HG03103 (cell line): ENCODE data around the gene TRAPPC10.

Source experiments
- ATAC-seq: cut with Tn5 transposase; IDR thresholded peaks from one replicate; pipeline ENCODE4 v1.9.1; 2021; ENCODE audit warnings: low read depth; ENCODE audit not compliant: unreplicated experiment

TRAPPC10 gene, protein sequence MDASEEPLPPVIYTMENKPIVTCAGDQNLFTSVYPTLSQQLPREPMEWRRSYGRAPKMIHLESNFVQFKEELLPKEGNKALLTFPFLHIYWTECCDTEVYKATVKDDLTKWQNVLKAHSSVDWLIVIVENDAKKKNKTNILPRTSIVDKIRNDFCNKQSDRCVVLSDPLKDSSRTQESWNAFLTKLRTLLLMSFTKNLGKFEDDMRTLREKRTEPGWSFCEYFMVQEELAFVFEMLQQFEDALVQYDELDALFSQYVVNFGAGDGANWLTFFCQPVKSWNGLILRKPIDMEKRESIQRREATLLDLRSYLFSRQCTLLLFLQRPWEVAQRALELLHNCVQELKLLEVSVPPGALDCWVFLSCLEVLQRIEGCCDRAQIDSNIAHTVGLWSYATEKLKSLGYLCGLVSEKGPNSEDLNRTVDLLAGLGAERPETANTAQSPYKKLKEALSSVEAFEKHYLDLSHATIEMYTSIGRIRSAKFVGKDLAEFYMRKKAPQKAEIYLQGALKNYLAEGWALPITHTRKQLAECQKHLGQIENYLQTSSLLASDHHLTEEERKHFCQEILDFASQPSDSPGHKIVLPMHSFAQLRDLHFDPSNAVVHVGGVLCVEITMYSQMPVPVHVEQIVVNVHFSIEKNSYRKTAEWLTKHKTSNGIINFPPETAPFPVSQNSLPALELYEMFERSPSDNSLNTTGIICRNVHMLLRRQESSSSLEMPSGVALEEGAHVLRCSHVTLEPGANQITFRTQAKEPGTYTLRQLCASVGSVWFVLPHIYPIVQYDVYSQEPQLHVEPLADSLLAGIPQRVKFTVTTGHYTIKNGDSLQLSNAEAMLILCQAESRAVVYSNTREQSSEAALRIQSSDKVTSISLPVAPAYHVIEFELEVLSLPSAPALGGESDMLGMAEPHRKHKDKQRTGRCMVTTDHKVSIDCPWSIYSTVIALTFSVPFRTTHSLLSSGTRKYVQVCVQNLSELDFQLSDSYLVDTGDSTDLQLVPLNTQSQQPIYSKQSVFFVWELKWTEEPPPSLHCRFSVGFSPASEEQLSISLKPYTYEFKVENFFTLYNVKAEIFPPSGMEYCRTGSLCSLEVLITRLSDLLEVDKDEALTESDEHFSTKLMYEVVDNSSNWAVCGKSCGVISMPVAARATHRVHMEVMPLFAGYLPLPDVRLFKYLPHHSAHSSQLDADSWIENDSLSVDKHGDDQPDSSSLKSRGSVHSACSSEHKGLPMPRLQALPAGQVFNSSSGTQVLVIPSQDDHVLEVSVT

DNA sequence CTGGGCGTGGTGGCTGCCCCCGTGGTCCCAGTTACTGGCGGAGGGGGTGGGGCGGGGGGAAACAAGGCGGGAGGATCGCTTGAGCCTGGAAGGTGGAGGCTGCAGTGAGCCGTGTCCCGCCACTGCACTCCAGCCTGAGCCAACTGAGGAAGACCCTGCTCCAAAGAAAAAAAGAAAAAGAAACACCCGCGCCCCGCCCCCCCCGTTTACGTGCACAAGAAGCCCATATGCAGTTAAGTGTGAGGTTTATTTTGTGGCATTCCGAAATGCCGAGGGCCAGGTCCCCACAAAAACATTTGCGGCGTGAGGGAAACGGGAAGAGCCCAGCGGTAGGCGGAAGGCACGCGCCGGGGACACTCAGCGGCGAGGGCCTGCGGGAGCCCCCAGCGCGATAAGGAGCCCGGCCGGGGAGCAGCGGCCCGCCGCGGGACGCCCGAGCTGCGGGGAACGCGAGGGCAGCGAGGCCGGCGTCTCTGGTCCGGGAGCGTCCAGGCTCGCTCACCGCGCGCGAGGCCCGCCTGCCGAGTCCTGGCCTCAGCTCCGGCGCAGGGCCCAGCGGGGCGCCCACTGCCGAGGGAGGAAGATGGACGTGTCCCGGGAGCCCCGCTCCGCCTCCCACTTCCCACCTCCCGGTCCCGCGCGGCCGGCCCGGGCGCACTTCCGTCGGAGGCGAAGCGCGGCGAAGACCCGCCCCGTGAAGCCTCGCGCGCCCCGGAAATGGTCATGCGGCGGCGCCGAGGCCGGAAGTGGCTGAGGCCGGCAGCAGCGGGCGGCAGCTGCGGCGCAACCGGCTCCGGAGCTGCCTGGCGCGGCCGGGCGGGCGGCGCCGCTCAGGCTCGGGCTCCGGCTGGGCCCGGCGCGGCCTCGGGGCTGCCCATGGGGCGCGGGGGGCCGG, at the start of gene TRAPPC10:
TSS of gene TRAPPC10 (plus strand) at position 731 of the 895 bp plus-strand sequence. CDS start 185 bp downstream, outside the sequence.
- peak; percentile 57 for ATAC-seq

DNA sequence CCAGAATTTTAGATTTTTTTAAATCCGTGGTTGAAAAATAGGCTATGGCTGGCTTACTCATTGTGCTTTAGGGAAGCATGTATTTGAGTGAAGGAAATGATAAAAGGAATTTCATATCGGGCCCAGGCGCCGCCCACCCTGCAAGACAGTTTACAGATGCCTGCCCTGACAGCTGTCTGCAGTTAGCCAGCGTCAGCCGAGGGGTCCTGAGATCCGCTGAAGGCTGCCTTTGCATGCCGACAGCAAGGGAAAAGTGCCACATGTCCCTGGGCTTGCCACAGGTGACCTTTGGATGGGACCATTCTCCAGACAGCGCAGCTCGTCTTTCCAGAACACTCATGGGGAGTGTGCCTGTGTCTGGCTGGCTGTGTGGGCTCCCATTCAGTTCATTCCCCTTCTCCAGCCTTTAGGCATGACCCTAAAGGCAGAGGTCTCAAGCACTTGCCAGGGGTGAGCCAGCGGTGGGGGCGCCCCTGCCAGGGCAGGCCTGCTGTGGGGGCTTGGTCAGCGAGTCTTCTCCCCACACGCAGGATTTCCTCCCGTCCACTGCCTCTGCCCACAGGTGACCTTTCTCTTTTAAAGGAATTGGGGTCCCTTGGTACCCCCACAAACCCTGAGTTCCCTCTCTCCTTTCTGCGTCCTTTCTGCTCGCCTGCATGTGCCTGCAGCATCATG, 46.1 kb upstream of the TRAPPC10 start:
- no peak for ATAC-seq

DNA sequence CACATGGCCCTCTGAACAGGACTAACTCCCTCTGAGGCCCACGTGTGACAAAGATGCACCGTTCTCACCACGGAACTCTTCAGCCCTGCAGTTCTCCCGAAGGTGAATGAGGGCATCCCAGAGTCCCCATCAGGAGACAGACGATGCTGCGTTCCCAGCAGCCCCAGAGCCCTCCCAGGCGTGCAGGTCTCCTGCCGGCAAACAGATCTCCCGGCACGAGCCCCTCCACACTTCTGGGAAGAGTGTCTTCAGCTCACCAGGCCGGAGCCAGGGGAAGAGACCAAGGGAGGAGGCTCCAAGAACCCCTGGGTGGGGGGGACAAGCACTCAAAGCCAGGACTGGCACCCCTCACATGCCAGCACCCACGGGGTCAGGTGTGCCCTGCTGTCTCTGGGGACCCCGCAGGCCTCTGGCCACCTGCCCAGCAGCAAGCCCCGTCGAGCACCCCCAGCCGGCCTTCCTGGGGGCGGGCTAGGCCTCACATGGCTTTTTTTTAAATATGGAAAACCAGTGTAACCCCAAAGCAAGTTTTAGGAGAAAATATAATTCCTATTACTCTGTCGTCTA, 45.1 kb upstream of the TRAPPC10 start:
- ATAC-seq, result no peak

DNA sequence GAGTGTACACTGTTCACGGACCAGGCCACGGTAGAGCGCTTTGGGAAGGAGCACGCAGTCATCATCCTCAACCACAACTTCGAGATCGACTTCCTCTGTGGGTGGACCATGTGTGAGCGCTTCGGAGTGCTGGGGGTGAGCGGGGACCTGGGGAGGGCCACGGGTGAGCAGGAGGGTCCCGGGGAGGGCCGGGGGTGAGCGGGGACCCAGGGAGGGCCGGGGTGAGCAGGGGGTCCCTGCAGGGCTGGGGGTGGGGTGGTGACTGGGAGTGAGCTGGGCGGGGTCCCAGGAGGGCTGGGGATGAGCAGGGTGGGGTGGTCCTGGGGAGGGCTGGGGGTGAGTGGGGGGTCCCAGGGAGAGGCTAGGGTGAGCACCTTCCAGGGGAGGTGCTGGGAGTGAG, 44.1 kb upstream of the TRAPPC10 start:
- no peak for ATAC-seq

DNA sequence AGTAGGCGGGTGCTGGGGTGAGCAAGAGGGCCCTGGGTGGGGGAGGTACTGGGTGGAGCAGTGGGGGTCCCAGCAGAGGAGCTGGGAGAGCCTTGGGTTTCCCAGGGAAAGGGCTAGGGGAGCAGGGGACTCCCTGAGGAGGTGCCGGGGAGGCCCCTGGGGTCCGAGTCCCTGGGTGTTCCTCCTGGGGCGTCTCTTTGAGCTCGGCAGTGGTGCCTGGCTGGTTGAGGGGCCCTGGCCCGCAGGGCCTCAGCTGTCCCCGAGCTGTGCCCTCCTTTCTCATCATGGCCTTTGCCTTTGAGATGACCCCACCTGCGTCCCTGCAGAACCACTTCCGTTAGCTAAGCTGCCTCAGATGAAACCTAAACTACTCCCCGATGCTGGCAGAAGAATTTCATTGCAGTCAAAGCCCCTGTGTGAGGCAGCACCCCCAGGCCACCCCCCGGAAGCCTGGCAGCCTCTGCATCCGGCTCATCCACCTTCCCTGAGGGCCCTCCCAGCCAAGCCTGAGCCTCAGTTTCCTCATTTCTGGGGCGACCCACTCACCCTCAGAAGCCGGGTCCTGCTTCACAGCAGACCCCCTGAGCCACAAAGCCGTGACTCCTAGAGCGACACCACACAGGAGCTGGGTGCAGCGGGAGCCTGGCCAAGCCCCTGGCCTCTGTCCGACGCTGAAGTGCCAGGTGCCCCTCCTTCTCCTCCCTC, 43.5 kb upstream of the TRAPPC10 start:
- no peak for ATAC-seq

DNA sequence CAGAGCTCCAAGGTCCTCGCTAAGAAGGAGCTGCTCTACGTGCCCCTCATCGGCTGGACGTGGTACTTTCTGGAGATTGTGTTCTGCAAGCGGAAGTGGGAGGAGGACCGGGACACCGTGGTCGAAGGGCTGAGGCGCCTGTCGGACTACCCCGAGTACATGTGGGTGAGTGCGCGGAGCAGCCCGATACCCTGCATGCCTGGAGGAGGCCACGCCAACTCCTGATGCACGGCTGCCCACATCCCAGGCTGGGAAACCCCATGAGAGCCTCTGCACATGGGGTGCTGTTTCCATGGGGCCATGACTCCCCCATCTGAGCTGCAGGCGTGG, 43.0 kb upstream of the TRAPPC10 start:
- ATAC-seq, result no peak

DNA sequence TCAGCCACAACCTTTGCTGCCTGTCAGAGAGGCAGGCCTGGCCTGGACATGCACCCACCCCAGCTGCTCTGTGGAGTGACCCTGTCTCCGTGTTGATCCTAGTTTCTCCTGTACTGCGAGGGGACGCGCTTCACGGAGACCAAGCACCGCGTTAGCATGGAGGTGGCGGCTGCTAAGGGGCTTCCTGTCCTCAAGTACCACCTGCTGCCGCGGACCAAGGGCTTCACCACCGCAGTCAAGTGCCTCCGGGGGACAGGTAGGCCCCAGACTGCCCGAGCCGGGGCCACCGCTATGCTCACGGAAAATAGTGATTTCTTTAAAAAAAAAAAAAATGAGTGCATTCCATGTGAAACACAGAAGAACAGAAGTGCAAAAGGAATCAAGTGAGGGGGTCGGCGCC, 41.6 kb upstream of the TRAPPC10 start:
- no peak for ATAC-seq

DNA sequence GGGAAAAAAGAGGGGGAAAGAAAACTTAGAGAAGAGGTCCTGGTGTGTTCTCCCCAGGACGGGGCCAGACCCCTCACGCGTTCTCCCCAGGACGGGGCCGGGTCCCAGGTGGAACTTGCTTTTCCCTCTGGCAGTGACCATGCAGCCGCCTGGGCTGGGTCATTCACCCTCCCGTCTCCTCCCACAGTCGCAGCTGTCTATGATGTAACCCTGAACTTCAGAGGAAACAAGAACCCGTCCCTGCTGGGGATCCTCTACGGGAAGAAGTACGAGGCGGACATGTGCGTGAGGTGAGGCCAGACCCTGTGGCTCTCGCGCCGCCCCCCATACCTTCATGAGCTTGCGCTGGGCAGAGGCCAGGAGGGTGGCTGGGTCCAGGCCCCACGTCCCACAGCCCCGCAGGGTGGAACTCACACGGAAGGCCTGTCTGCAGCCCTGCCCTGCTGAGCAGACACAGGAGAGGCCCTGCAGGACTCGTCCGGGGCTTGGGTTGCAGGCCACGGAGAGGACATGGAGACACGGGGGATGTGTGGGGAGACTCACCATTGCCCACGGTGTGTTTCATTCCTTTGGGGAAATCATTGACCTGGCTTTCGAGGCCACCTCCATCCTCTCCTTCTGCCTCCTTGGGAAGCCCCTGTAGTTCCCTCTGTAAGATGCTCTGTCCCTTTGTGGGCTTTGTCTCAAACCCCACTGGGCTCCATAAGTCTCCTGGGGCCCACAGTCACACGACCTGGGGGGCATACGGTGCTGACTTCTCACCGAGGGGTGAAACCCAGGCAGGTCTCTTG, 40.7 kb upstream of the TRAPPC10 start:
- no peak for ATAC-seq

DNA sequence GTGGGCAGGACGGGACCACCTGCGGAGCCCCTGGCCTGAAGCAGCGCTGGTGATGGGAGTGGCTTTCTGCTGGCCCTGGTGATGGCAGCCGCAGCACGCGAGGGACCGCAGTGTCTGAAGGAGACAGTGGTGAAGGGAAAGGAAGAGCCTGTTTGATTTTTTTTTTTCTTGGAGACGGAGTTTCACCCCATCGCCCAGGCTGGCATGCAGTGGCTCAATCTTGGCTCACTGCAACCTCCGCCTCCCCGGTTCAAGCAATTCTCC, 40.2 kb upstream of the TRAPPC10 start:
- ATAC-seq, result no peak

DNA sequence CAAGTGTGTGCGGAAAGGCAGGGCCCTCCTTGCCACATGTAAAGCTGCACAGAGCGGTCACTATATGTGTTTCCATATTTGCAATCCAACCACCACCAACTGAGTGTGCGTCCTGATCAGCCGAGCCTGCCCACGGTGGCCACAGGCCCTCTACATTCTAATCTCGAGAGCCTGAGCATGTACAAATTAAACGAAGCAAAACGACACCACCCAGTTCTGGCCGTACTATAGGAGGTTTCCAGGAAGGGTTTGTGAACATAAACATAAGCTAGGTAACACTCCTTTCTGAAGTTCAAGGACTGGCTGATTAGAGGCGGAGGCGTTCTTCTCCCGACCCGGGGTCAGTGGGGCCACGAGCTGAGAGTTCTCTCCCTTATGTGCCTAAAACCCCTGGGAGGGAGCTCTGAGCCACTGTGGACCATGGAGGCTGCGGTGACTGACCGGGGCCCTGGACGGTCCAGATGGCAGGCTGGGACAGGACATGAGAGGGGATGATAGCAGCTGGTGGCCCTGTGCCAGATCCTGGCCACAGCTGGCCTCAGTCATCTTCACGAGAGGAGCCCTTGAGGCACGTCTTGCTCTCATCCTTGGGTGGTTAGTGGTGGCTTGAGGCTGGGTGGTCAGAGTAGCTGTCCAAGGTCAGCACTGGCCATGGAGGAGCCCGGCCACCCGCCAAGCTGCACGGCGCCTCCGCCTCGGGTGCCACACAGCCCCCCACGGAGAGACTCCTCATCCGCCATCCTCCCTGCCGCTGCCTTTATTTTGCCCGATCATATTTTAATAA, 39.1 kb upstream of the TRAPPC10 start:
- ATAC-seq, result no peak

DNA sequence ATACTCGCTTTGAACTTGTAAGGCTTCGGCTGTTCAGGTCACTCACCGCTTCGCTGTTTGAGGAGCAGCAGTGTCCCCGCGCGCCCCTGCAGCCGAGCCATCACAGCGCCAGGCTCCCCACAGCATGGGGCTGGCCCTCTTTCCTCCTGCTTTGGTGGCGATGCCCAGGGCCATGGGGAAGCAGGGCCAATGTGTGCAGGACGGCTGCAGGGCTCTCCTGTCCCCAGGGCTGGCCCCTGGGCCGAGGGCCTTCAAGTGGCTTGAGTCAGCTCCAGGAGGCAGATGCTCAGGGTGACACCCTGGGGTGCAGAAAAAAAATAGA, 38.5 kb upstream of the TRAPPC10 start:
- ATAC-seq, result no peak

DNA sequence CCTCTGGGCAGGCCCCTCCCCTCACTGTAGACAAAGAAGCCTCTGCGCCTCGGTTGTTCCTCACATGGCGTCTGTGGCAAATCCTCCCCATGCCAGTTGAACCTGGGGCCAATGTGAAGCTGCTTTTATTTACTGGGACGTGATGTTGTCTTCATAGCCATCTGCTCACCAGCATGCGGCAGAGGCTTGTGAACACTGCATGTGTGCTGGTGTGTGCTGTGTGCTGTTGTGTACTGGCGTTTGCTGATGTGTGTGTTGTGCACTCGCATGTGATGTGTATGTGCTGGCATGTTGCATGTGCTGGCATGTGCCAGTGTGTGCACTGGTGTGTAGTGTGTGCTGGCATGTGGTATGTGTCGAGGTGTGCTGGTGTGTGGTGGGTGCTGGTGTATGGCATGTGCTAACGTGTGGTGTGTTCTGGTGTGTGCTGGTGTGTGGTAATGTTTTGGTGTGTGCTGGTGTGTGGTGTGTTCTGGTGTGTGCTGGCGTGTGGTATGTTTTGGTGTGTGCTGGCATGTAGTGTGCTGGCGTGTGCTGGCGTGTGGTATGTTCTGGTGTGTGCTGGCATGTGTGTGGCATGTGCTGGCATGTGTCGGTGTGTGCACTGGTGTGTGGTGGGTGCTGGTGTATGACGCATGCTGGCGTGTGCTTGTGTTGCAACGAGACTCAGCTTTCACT, 37.2 kb upstream of the TRAPPC10 start:
- no peak for ATAC-seq

DNA sequence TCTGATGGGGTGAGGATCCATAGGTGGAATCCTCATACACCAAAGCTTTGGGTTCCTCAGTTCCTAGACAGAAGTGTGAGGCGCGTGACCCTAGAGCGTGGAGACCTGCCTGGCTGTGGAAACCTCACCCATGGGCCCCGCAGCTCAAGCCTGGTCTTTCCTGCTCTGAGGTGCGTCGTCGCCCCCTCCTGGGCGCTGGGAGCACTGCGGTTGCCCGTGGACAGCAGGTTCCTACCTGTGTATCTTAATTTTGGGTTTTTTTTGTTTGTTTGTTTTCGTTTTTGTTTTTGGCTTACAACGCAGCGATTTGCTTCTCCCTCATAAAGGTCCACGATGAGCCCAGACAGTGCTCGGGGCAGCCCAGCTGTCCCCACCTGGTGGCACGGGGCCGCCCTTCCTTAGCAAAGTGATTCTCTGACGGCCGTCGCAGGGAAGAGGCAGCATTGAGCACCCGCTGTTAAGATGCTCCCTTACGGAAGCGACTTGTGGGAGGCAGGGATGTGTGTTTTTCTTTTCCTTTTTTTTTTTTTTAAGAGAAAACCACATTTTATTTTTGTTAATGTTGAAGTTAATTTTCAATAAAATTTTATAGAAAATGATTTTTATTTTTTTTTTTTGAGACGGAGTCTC, 36.5 kb upstream of the TRAPPC10 start:
- no peak for ATAC-seq

DNA sequence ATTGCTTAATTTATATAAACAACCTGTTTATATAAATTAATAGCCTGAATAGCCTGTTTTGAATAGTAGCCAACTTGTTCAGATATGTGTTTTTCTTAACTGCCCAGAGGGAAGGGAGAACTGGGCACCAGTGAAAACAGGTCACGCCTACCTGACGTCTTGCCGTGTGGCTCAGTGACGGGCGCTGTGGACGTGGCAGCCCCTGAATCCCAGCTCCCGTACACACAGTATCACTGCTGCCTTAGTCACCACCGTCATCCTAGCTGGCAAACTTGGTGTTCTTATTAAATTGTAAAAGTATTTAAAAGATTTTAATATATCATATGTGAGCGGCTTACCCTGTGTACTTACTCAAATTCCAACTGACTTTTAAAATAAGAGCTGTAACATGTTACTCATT, 35.4 kb upstream of the TRAPPC10 start:
- ATAC-seq, result no peak

DNA sequence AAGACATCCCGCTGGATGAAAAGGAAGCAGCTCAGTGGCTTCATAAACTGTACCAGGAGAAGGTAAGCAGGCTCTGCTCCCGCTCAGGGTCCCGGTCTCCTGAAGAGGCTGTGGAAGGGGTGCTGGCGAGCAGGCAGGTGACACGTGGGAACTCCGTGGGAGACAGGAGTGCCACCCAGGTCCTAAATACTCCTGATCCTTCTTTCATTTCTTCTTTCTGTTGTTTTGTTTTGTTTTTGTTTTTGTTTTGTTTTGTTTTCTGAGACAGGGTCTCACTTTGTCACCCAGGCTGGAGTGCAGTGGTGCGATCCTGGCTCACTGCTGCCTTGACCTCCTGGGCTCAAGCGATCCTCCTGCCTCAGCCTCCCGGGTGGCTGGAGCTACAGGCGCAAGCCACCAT, 34.0 kb upstream of the TRAPPC10 start:
- ATAC-seq, result no peak

DNA sequence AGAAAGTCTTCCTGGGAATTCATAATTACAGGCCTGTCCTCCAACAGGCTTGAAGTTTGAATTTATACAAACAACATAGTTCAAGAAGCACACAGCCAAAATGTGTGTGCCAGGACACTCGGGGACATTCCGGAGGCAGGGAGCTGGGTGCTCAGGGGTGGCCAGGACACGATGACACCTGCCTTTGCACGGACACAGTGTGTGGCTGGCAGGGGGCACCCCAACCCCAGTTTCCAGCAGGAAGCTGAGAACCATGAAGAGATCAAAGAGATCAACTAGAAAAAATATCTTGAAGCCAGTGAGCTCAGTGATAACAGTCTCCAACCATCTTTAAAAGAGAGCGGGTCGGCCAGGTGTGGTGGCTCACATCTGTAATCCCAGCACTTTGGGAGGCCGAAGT, 32.5 kb upstream of the TRAPPC10 start:
- ATAC-seq, result no peak
